Panc1 (cell line): Measurements from ENCODE around the gene DYNC2I2. TPM values are rescaled to one million over a fixed set of nuclear protein-coding genes. Genes with fewer than 3 reads are reported as not detected.
A peak's percentile ranks its signal among the peaks of the same experiment; 100 is the strongest.

Source experiments
- ATAC-seq: fragments of 200-7000 bp; cut with Tn5 transposase; 2 replicates; pipeline ENCODE4 v1.9.1; 2020; ENCODE audit warnings: mild to moderate bottlenecking, moderate library complexity
- BruUV-seq: library from RNA; stranded (reverse); fragments of 400-500 nt; replicated peaks from 2 replicates; lab custom pipeline; 2021; lab: Mats Ljungman, UMichigan
- CTCF ChIA-PET: fragments of 300-600 bp; sonication (Branson Sonifier 250); formaldehyde crosslinking; loops from one replicate; lab custom pipeline; 2022; ENCODE audit warnings: antibody characterized with exemption; lab: Charles Lee
- POLR2A ChIA-PET: fragments of 300-600 bp; sonication (Branson Sonifier 250); formaldehyde crosslinking; loops from one replicate; lab custom pipeline; 2022; ENCODE audit warnings: antibody characterized with exemption; lab: Charles Lee
- DNase-seq: peaks from one replicate; pipeline ENCODE4 v3.0.0-alpha.2; 2010; ENCODE audit warnings: low read depth, low spot score
- H3K27ac ChIP-seq: 2 replicates; pipeline ENCODE4 v1.5.1; 2011; ENCODE audit warnings: mild to moderate bottlenecking, low read length, inconsistent platforms
- H3K27me3 ChIP-seq: fragments of 200-500 bp; sonication (Bioruptor generic); 2 replicates; pipeline ENCODE4 v1.6.0; 2014; ENCODE audit warnings: low read length, inconsistent platforms; ENCODE audit not compliant: control insufficient read depth, insufficient read depth
- H3K36me3 ChIP-seq: fragments of 200-500 bp; sonication (Bioruptor generic); 2 replicates; pipeline ENCODE4 v1.5.1; 2014; ENCODE audit warnings: inconsistent platforms, mild to moderate bottlenecking, low read length, moderate library complexity; ENCODE audit not compliant: control insufficient read depth, insufficient read depth
- H3K4me1 ChIP-seq: 2 replicates; pipeline ENCODE4 v1.5.1; 2011; ENCODE audit warnings: inconsistent platforms, mild to moderate bottlenecking, low read length, moderate library complexity; ENCODE audit not compliant: control insufficient read depth, insufficient read depth
- H3K4me3 ChIP-seq, 2 experiments: 2 replicates each; pipeline ENCODE4 v1.5.1; 2011 to 2012; ENCODE audit warnings: low read depth in 2 of 2, low read length in 2 of 2, mild to moderate bottlenecking in 2 of 2, inconsistent platforms in 1 of 2, moderate library complexity in 1 of 2
- H3K9me3 ChIP-seq: fragments of 200-500 bp; sonication (Bioruptor generic); 2 replicates; pipeline ENCODE4 v1.5.1; 2014; ENCODE audit warnings: low read depth, mild to moderate bottlenecking, inconsistent platforms, low read length, moderate library complexity; ENCODE audit not compliant: control insufficient read depth, insufficient read depth
- CTCF ChIP-seq: fragments of 450-650 bp; IDR thresholded peaks from 2 replicates; pipeline ENCODE4 v1.5.1; 2017; ENCODE audit warnings: mild to moderate bottlenecking
- POLR2AphosphoS5 ChIP-seq: IDR thresholded peaks from 2 replicates; pipeline ENCODE4 v1.6.1; 2012; ENCODE audit warnings: mild to moderate bottlenecking, low read depth, low read length, moderate library complexity
- REST ChIP-seq, 2 experiments: IDR thresholded peaks; 2 replicates each; pipeline ENCODE4 v1.6.1; 2011 to 2012; ENCODE audit warnings: low read depth in 2 of 2, control low read depth in 1 of 2, low read length in 1 of 2, mild to moderate bottlenecking in 1 of 2, moderate library complexity in 1 of 2; ENCODE audit not compliant: insufficient read depth in 1 of 2
- SIN3A ChIP-seq: IDR thresholded peaks from 2 replicates; pipeline ENCODE4 v1.6.1; 2012; ENCODE audit warnings: low read depth, mild to moderate bottlenecking, low read length, moderate library complexity, borderline replicate concordance; ENCODE audit not compliant: insufficient read depth
- TCF7L2 ChIP-seq: IDR thresholded peaks from 2 replicates; pipeline ENCODE4 v1.6.1; 2011; ENCODE audit warnings: mild to moderate bottlenecking, low read depth, low read length, inconsistent platforms
- in situ Hi-C: cut with HindIII; loops from 2 replicates; pipeline ENCODE4 v1.10.0; 2016; ENCODE audit warnings: low sequenced_read_pairs, low pct_unique_long_range_greater_than_20kb
- intact Hi-C: fragments of 100-400 bp; cut with micrococcal nuclease; formaldehyde crosslinking; loops from one replicate; pipeline ENCODE4 v1.10.0; 2022; ENCODE audit not compliant: unreplicated experiment
- total RNA-seq: library from RNA; stranded (reverse); gene quantifications from one replicate; pipeline ENCODE4 v1.2.1, GENCODE V29; 2021; ENCODE audit not compliant: unreplicated experiment

DYNC2I2 gene
- total RNA-seq, 1 experiment from 2014 or later, result 78.1 TPM

GRCh38 chr9:128654481-128654880 is 2.2 kb downstream of the DYNC2I2 start:
- TF ChIP-seq CTCF, result no peak
- no peak for TF ChIP-seq SIN3A
- TF ChIP-seq POLR2AphosphoS5, result no peak
- no peak for TF ChIP-seq REST (IDR thresholded peaks at IDR 0.05; ENCODE audit: insufficient read depth in 1 of 2, low read depth in 2 of 2, low read length in 1 of 2)
- TF ChIP-seq TCF7L2, result no peak
- intact Hi-C loops, result no loop called here
- in situ Hi-C loops, result no loop called here
- ATAC-seq (no peak), DNase-seq (no peak)
- H3K27me3 ChIP-seq, result no peaks in the 10 kb centered on the region
- no TSS peak for BruUV-seq
- ChIA-PET POLR2A (no interaction called here), CTCF (no interaction called here)
- peak overlapping the region; percentile 65 for H3K27ac ChIP-seq
- H3K4me1 ChIP-seq, result peaks cover 3% of the 10 kb centered on the region; the same call in 1 of the 2 replicates
- no peaks in the 10 kb centered on the region for H3K9me3 ChIP-seq
- no peak overlapping the region for H3K4me3 ChIP-seq
- no peaks in the 10 kb centered on the region; the same call in 1 of the 2 replicates for H3K36me3 ChIP-seq

GRCh38 chr9:128653908-128654307 is 2.7 kb downstream of the DYNC2I2 start:
- no peaks in the 10 kb centered on the region; the same call in 1 of the 2 replicates for H3K36me3 ChIP-seq
- H3K27me3 ChIP-seq, result no peaks in the 10 kb centered on the region
- POLR2A ChIA-PET, result no interaction called here
- H3K4me3 ChIP-seq, result no peak overlapping the region
- in situ Hi-C loops (no loop called here), intact Hi-C loops (no loop called here)
- TF ChIP-seq REST (IDR thresholded peaks at IDR 0.05; ENCODE audit: insufficient read depth in 1 of 2, low read depth in 2 of 2, low read length in 1 of 2) (no peak), TCF7L2 (no peak), SIN3A (no peak), POLR2AphosphoS5 (no peak), CTCF (no peak)
- H3K27ac ChIP-seq, result no peak overlapping the region
- H3K4me1 ChIP-seq, result peaks cover 3% of the 10 kb centered on the region; the same call in 1 of the 2 replicates
- no peaks in the 10 kb centered on the region for H3K9me3 ChIP-seq
- BruUV-seq, result no TSS peak
- ATAC-seq (no peak), DNase-seq (no peak)
- CTCF ChIA-PET, result no interaction called here
